HCT116 (cell line): Measurements from ENCODE around the gene INPP5D. TPM values are rescaled to one million over a fixed set of nuclear protein-coding genes. Genes with fewer than 3 reads are reported as not detected.

ENCODE experiments used
- ATAC-seq: fragments of 200-7000 bp; cut with Tn5 transposase; 2 replicates; pipeline ENCODE4 v1.9.1; 2020; ENCODE audit warnings: mild to moderate bottlenecking, moderate library complexity
- BruUV-seq: library from RNA; stranded (reverse); fragments of 400-500 nt; replicated peaks from 2 replicates; lab custom pipeline; 2021; lab: Mats Ljungman, UMichigan
- CTCF ChIA-PET: fragments of 300-600 bp; sonication (Branson Sonifier 250); formaldehyde crosslinking; loops from one replicate; lab custom pipeline; 2021; ENCODE audit warnings: antibody characterized with exemption; lab: Charles Lee
- POLR2A ChIA-PET: fragments of 300-600, 350-600 bp; sonication (Branson Sonifier 250); formaldehyde crosslinking; loops from one replicate; lab custom pipeline; 2021; ENCODE audit warnings: antibody characterized with exemption; lab: Charles Lee
- RAD21 ChIA-PET, 2 experiments: fragments of 300-600 bp; sonication (Branson Sonifier 250); formaldehyde crosslinking; loops; one replicate each; lab custom pipeline; 2023; ENCODE audit warnings: low total read pairs in 2 of 2; ENCODE audit not compliant: uncharacterized antibody in 2 of 2, unreplicated experiment in 2 of 2, low non-redundant PET in 1 of 2; lab: Charles Lee
- DNase-seq: peaks from one replicate; pipeline ENCODE4 v3.0.0-alpha.2; 2010; ENCODE audit warnings: low read depth, low spot score
- H2AFZ ChIP-seq: fragments of 200-600 bp; shearing (Covaris generic), sonication (generic); 2 replicates; pipeline ENCODE4 v1.6.1; 2017; ENCODE audit warnings: low read depth, mixed run types, mixed read lengths, antibody characterized with exemption, low read length; ENCODE audit not compliant: poor library complexity, severe bottlenecking
- H3K27ac ChIP-seq: 2 replicates; pipeline ENCODE4 v1.5.1; 2012; ENCODE audit warnings: low read depth, low read length
- H3K27me3 ChIP-seq: fragments of 200-600 bp; sonication (generic); 2 replicates; pipeline ENCODE4 v1.6.1; 2016; ENCODE audit warnings: mixed run types, low read length, mixed read lengths; ENCODE audit not compliant: insufficient read depth
- H3K36me3 ChIP-seq, 2 experiments: fragments of 200-500 bp in 1 of 2; fragments of 200-600 bp in 1 of 2; sonication (Bioruptor generic) in 1 of 2; sonication (generic) in 1 of 2; 2 replicates each; pipeline versions ENCODE4 v1.5.1 to v1.6.1; 2014 to 2016; ENCODE audit warnings: low read length in 2 of 2, inconsistent platforms in 1 of 2, mixed read lengths in 1 of 2, mixed run types in 1 of 2; ENCODE audit not compliant: insufficient read depth in 2 of 2, control insufficient read depth in 1 of 2
- H3K4me1 ChIP-seq, 2 experiments: fragments of 200-600 bp in 1 of 2; sonication (generic) in 1 of 2; 2 replicates each; pipeline versions ENCODE4 v1.5.1 to v1.6.1; 2012 to 2017; ENCODE audit warnings: low read length in 2 of 2, inconsistent platforms in 1 of 2, mild to moderate bottlenecking in 1 of 2, mixed read lengths in 1 of 2, mixed run types in 1 of 2, moderate library complexity in 1 of 2; ENCODE audit not compliant: insufficient read depth in 2 of 2, control insufficient read depth in 1 of 2
- H3K4me2 ChIP-seq: fragments of 200-600 bp; sonication (generic); 2 replicates; pipeline ENCODE4 v1.6.1; 2017; ENCODE audit warnings: mixed run types, low read length, mixed read lengths
- H3K4me3 ChIP-seq, 2 experiments: fragments of 200-600 bp in 1 of 2; sonication (generic) in 1 of 2; replicated peaks in 1 of 2; 2 replicates each; pipeline ENCODE4 v1.5.1; 2011 to 2016; ENCODE audit warnings: low read length in 2 of 2, control low read depth in 1 of 2, low read depth in 1 of 2, mild to moderate bottlenecking in 1 of 2, mixed read lengths in 1 of 2, mixed run types in 1 of 2
- H3K79me2 ChIP-seq: fragments of 200-600 bp; sonication (generic); 2 replicates; pipeline ENCODE4 v1.6.1; 2017; ENCODE audit warnings: mild to moderate bottlenecking, mixed run types, low read length, moderate library complexity, mixed read lengths; ENCODE audit not compliant: insufficient read depth
- H3K9ac ChIP-seq: fragments of 200-600 bp; sonication (generic); 2 replicates; pipeline ENCODE4 v1.6.1; 2016; ENCODE audit warnings: low read length, mixed read lengths
- H3K9me2 ChIP-seq: fragments of 200-600 bp; sonication (generic), shearing (Covaris generic); 2 replicates; pipeline ENCODE4 v1.6.1; 2017; ENCODE audit warnings: mixed run types, mild to moderate bottlenecking, moderate library complexity; ENCODE audit not compliant: insufficient read depth
- H3K9me3 ChIP-seq, 2 experiments: fragments of 200-500 bp in 1 of 2; fragments of 200-600 bp in 1 of 2; sonication (Bioruptor generic) in 1 of 2; sonication (generic) in 1 of 2; 2 replicates each; pipeline ENCODE4 v1.6.1; 2014 to 2017; ENCODE audit warnings: low read length in 2 of 2, mixed read lengths in 2 of 2, inconsistent platforms in 1 of 2, low read depth in 1 of 2, mild to moderate bottlenecking in 1 of 2, mixed run types in 1 of 2, moderate library complexity in 1 of 2; ENCODE audit not compliant: control insufficient read depth in 1 of 2, insufficient read depth in 1 of 2
- H4K20me1 ChIP-seq: fragments of 200-600 bp; sonication (generic), shearing (Covaris generic); 2 replicates; pipeline ENCODE4 v1.6.1; 2017; ENCODE audit warnings: mixed run types, mild to moderate bottlenecking, moderate library complexity; ENCODE audit not compliant: insufficient read depth
- EGR1 ChIP-seq: IDR thresholded peaks from 2 replicates; pipeline ENCODE4 v1.6.1; 2012; ENCODE audit warnings: low read depth
- ELF1 ChIP-seq: IDR thresholded peaks from 2 replicates; pipeline ENCODE4 v1.6.1; 2012; ENCODE audit warnings: low read depth, borderline replicate concordance
- EZH2 ChIP-seq: fragments of 200-600 bp; sonication (generic); IDR thresholded peaks from 2 replicates; pipeline ENCODE4 v1.6.1; 2017; ENCODE audit warnings: antibody characterized with exemption, mixed run types
- POLR2A ChIP-seq: IDR thresholded peaks from 2 replicates; pipeline ENCODE4 v1.7.0; 2011; ENCODE audit warnings: borderline replicate concordance; ENCODE audit not compliant: insufficient read depth, insufficient read length; ENCODE audit errors: extremely low read depth
- SIN3A ChIP-seq: IDR thresholded peaks from 2 replicates; pipeline ENCODE4 v1.6.1; 2012; ENCODE audit warnings: low read depth
- SRF ChIP-seq: IDR thresholded peaks from 2 replicates; pipeline ENCODE4 v1.6.1; 2012; ENCODE audit warnings: low read depth
- YY1 ChIP-seq: IDR thresholded peaks from 2 replicates; pipeline ENCODE4 v1.6.1; 2011; ENCODE audit warnings: low read length, low read depth, moderate library complexity, mild to moderate bottlenecking; ENCODE audit not compliant: insufficient replicate concordance; ENCODE audit errors: extremely low read depth
- ZFX ChIP-seq: fragments of 450-650 bp; IDR thresholded peaks from 2 replicates; pipeline ENCODE4 v1.6.1; 2017
- ZNF274 ChIP-seq: fragments of 200-500 bp; sonication (Bioruptor generic); IDR thresholded peaks from 2 replicates; pipeline ENCODE4 v1.6.1; 2014; ENCODE audit warnings: mild to moderate bottlenecking, low read depth, low read length, inconsistent platforms
- intact Hi-C: fragments of 100-400 bp; cut with micrococcal nuclease; formaldehyde crosslinking; loops from 2 replicates; pipeline ENCODE4 v1.10.0; 2022
- total RNA-seq: library from RNA; stranded (reverse); gene quantifications from one replicate; pipeline ENCODE4 v1.2.1, GENCODE V29; 2021; ENCODE audit not compliant: unreplicated experiment
- TF ChIP-seq, protein P1 (sequence below): IDR thresholded peaks from 2 replicates; pipeline ENCODE4 v1.6.1; 2011; ENCODE audit warnings: mild to moderate bottlenecking, low read length, moderate library complexity; ENCODE audit not compliant: insufficient replicate concordance; ENCODE audit errors: extremely low read depth

INPP5D gene
- total RNA-seq, 1 experiment from 2014 or later, result 1.8 TPM

- H3K27me3 ChIP-seq, result no peaks in the 10 kb centered on the region
- no peak for DNase-seq
- CTCF ChIA-PET, result no interaction called here
- H3K4me1 ChIP-seq, result no peaks in the 10 kb centered on the region
- no peaks in the 10 kb centered on the region for H4K20me1 ChIP-seq
- RAD21 ChIA-PET, result no interaction called here
- intact Hi-C loops, result no loop called here
- no TSS peak for BruUV-seq
- no peak overlapping the region for H2AFZ ChIP-seq
- no peaks in the 10 kb centered on the region for H3K9me2 ChIP-seq
- no peak overlapping the region for H3K4me3 ChIP-seq
- H3K4me2 ChIP-seq, result no peak overlapping the region
- no peaks in the 10 kb centered on the region for H3K36me3 ChIP-seq
- TF ChIP-seq, protein P1, sequence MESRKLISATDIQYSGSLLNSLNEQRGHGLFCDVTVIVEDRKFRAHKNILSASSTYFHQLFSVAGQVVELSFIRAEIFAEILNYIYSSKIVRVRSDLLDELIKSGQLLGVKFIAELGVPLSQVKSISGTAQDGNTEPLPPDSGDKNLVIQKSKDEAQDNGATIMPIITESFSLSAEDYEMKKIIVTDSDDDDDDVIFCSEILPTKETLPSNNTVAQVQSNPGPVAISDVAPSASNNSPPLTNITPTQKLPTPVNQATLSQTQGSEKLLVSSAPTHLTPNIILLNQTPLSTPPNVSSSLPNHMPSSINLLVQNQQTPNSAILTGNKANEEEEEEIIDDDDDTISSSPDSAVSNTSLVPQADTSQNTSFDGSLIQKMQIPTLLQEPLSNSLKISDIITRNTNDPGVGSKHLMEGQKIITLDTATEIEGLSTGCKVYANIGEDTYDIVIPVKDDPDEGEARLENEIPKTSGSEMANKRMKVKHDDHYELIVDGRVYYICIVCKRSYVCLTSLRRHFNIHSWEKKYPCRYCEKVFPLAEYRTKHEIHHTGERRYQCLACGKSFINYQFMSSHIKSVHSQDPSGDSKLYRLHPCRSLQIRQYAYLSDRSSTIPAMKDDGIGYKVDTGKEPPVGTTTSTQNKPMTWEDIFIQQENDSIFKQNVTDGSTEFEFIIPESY, result no peak
- TF ChIP-seq, all 23 proteins: peak for 0
- Histone ChIP-seq H3K9ac (no peak overlapping the region), H3K9me3 (no peaks in the 10 kb centered on the region), H3K27ac (no peak overlapping the region), H3K79me2 (no peaks in the 10 kb centered on the region)
- no peak for ATAC-seq
- POLR2A ChIA-PET, result no interaction called here
Observed at GRCh38 chr2:233201258-233202013, 141.3 kb downstream of the INPP5D start.

DNA sequence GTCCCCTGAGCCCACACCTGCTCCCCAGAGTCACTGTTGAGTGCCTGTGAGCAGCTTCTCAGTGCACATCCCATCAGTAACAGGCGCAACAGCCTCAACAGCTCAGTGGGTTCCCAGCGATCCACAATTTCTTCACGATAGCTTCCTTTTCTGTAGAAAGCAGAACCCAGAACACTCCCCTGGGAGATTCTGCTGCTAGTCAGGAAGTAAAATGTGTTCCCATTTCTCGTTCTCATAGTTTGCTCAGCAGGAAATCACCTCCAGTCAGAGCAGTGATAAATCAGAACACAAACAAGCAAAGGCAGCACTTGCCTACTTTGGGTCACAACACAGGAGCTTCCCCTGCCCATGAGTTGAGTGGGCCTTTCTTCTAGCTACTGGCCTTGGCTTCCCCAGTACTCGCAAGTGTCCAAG, 142.4 kb downstream of the INPP5D start:
- Histone ChIP-seq H3K4me1 (peaks cover 0 to 1% of the 10 kb centered on the region in 2 experiments; a peak in 1 of 4 replicates), H3K27me3 (no peaks in the 10 kb centered on the region), H2AFZ (no peak overlapping the region), H3K27ac (no peak overlapping the region), H3K79me2 (no peaks in the 10 kb centered on the region)
- RAD21 ChIA-PET, result no interaction called here
- TF ChIP-seq EZH2 (no peak), ZFX (no peak), ELF1 (no peak), YY1 (no peak), SIN3A (no peak), POLR2A (no peak), EGR1 (no peak), ZNF274 (no peak), SRF (no peak)
- TF ChIP-seq, protein P1, result no peak
- TF ChIP-seq, all 23 proteins: peak for 0
- ChIA-PET POLR2A (no interaction called here), CTCF (no interaction called here)
- H3K36me3 ChIP-seq, result no peaks in the 10 kb centered on the region
- no TSS peak for BruUV-seq
- H3K4me2 ChIP-seq, result no peak overlapping the region
- no peak overlapping the region for H3K4me3 ChIP-seq
- DNase-seq (no peak), ATAC-seq (no peak)
- no peaks in the 10 kb centered on the region for H3K9me2 ChIP-seq
- H3K9ac ChIP-seq, result no peak overlapping the region
- H4K20me1 ChIP-seq, result no peaks in the 10 kb centered on the region
- intact Hi-C loops, result no loop called here
- H3K9me3 ChIP-seq, result no peaks in the 10 kb centered on the region
